Hematopoietic multipotent progenitor cell treated with erythropoietin and hydrocortisone succinate and interleukin-3 and kit ligand, for 17 days (in vitro differentiated cells): ENCODE data around the gene GTF2B.
"Not testable (repeated sequence)": the region's sequence is repeated elsewhere in the genome, so short reads cannot be mapped to it uniquely, and the experiment has no call there.

Experiments used
- DNase-seq: peaks from one replicate; pipeline ENCODE4 v3.0.0-alpha.2; 2015; ENCODE audit warnings: low spot score

The GTF2B gene

DNA sequence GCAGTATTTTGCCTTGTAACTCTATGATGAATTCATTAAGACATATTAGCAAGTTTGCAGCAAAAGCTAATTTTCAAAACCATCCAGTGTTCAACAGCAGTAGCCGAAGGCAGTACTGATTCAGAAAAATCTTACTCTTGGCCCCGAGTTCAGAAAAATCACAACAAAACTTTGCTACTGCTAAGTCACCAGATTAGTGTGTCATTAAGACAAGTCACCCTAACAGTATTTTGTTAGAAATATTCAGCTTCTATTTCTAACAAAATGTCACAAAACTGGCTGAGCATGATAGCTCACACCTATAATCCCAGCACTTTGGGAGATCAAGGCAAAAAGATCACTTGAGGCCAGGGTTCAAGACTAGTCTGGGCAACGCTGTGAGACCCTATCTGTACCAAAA, 8.2 kb downstream of the GTF2B start:
- no peak for DNase-seq

DNA sequence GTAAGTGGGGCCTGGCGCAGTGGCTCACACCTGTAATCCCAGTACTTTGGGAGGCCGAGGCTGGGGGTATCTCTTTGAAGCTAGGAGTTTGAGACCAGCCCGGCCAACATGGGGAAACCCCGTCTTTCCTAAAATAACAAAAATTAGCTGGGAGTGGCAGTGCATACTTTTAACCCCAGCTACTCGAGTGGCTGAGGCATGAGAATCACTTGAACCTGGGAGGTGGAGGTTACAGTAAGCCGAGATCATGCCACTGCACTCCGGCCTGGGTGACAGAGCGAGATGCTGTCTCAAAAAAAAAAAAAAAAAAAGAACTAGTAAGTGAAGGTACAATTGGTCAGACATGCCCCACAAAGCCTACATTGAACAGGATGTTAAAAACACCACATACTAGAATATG, 10.7 kb downstream of the GTF2B start:
- DNase-seq = not testable (repeated sequence)

DNA sequence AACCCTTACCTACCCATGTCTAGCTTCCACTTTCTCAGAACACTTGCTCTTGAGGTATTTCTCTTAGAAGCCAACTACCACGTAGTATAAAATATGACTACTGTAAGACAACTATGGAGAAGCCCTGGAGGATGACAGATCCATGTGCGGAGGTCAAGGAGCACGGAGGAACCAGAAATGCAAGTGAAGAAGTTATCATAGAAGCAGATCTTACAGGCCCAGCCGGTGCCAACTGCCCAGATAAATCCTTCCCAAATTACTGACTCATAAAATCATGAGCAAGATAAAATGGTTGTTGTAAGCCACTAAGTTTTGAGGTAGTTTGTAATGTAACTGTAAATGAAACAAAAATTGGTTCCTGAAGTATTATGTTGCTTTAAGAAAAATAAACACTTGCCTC, 12.6 kb downstream of the GTF2B start:
- peak; percentile 44 for DNase-seq

DNA sequence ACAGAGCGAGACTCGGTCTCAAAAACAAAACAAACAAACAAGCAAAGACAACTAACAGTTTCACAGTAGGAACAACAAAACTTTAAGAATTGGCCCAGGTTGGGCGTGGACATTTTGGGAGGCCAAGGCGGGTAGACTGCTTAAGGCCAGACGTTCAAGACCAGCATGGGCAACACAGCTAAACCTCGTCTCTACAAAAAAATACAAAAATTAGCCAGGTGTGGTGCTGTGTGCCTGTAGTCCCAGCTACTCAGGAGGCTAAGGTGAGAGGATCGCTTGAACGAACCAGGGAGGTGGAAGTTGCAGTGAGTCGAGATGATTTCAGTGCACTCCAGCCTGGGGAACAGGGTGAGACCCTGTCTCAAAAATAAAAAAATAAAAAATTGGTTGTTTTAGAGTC, 13.5 kb downstream of the GTF2B start:
- no peak for DNase-seq

DNA sequence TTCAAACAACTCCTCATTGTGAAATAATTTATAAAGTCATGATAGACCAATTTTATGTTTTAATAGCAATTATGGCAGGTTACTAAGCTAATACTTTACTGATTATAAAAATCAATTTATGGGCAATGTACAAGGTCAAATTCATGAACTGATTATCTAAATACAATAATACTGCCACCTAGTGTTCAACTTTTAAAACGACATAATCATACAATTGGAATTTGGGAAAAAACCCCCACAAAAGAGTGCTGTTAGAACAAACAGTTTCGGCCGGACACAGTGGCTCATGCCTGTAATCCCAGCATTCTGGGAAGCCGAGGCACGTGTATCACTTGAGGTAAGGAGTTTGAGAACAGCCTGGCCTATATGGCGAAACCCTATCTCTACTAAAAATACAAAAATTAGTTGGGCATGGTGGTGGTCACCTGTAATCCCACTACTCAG, 14.0 kb downstream of the GTF2B start:
- DNase-seq = peak; percentile 57

DNA sequence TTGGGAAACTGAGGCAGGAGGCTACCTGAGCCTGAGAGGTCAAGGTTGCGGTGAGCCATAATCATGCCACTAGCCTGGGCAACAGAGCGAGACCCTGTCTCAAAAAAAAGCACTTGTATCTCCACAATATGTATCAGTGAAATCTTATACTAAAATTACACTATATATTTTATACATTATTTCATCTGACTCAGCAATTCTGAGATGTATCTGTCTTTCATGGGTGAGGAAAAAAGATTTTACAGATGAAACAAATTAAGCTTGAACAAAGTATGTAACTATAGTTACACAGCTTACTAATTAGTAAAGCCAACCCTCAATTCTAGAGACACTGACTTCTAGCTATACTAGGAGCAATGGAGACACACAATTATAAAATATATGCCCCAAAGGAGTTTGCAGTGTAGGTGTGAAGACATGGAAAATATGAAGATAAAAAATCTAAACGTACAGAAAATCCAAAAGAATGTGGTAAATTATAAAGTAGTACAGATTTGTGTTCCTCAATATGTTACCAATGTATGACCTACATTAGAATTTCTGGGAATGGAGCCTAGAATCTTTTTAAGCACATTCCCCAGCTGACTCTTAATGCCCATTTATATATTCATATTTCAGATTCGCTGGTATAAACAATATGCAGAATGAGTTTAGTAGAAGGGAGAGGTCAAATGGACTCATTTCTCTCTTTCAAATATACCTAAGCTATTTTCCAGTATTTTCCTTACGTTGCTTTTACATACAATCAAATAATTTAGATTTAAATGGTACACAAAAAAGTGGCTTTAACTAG, 14.6 kb downstream of the GTF2B start:
- DNase-seq = no peak

DNA sequence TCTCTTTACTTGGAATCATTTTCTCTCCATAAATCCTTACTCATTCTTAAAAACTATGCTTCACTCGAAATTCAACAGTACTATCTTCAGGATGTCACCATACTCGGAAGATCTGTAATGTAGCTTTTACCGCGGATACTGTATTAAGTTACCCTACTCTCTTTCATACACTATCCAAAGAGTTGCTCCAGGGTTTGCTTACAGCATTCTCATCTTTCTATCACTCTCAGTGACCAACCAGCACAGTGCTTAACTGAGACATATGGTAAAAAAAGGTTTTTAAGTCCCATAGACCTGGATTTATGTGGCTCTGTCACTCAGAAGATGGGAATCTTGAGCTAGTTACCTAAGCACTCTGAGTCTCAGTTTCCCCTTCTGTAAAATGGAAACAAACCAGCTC, 15.8 kb downstream of the GTF2B start:
- no peak for DNase-seq

DNA sequence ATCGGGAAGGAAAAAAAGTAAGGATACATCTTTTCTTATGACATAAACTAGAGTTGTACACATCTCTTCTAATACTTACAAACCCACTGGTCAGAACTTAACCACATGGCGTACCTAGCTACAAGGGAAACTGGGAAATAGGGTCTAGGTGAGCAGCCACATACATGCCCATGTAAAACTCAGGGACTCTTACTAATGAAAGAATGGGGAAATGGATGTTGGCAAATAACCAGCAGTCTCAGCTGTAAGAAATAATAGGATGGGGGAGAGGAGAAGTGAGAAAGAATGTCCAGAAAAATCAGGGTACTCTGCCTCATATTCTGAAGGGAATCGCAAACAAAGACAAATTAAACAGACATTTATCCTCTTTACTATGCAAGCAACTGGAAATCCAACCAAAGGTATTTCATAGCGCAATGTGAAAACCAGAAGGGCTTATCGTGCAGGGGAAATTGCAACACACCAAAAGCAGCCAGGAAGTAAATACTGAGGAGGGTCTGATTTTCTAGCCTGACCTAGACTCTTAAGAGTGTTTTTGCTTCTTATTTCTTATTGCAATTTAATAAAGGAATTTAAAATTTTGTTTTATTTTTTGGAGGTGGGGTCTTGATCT, 17.5 kb downstream of the GTF2B start:
- no peak for DNase-seq

DNA sequence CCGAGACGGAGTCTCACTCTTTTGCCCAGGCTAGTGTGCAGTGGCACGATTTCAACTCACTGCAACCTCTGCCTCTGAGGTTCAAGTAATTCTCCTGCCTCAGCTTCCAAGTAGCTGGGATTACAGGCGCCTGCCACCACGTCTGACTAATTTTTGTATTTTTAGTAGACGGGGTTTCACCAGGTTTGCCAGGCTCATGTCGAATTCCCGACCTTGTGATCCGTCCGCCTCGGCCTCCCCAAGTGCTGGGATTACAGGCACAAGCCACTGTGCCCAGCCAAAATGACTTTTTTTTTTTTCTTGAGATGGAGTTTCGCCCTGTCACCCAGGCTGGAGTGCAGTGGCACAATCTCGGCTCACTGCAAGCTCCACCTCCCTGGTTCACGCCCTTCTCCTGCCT, 21.7 kb downstream of the GTF2B start:
- not testable (repeated sequence) for DNase-seq

DNA sequence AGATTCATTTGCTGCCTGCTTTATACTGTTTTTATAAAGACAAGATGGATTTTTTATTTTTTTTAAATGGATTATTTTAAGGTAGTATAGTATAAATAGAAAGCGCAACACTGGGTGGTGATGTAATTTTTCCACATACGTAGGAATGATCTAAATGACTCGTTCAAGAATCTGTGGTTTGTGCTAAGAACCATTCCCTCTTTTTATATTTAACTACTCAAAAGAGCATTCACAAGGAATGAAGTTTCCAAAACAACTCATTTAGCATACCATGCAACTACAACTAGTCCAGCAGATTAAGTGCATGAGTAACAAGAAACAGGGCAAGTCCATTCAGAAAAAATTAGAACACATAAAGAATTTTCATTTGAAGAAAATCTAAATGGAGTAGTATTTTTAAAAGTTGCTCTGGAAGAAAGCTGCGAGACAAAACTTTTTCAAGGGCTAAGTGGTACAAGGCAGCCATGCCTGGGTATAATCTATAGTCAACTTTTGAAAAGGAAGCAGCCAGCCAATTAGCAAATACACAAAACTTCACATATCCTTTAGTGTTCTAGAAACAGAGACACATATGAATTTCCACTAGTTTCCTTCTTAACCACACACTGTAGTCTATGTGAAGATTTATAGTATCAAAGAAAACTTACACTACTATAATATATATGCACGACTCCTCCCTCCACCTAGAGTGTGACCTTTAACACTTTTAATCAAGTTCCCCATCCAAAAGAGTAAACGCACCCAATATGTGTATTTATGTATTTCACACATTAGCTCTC, 23.4 kb downstream of the GTF2B start:
- no peak for DNase-seq

DNA sequence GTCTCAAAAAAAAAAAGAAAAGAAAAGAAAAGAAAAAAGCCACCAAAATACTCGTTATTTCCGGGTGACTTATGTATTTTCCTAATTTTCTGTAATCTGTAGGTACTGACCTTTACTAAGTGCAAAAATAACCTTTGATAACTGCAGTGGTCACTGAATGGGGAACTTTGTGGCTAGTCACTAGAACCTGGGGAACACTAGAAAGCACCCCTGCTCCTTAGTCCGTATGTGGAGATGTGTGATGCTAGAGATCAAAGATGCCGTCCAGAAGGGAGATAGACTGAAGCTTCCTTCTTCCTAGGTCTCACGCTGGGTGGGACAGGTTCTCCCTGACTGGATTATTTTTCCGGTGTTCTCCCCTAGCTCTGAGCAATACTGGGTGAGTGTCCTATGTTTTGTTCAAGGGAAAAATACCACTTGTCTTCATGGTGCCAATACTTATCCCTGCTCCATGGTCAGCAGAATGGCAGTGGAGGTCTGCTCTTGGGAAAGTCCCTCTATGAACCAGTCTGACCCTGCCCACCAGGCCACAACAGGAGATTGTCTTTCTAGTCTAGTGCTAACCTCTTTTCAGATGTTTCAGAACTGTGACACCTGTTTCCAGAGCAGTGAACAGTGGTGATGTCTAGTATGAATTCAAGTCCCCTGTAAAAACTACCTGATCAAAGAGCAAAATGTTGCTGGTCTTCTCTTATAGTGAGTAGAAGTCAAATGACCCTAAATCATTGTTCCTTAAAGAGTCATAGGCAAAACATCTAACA, 39.9 kb downstream of the GTF2B start:
- no peak for DNase-seq

DNA sequence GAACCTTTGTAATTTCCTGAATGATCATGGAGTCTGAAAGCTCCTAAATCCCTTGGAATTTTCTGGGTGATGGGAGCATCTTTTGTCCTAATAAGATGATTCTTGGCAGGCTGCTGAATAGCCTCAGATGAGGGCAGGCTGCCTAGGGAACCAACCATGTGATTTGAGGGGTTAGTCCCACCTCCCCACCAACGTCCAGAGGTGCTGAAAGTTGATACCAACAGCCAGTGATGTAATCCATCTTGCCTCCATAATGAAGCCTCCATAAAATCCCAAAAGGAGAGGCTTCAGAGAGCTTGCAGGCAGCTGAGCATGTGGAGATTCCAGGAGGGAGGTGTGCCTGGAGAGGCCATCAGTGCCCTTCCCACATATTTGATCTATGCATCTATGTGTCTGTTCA, 43.7 kb downstream of the GTF2B start:
- DNase-seq = no peak

DNA sequence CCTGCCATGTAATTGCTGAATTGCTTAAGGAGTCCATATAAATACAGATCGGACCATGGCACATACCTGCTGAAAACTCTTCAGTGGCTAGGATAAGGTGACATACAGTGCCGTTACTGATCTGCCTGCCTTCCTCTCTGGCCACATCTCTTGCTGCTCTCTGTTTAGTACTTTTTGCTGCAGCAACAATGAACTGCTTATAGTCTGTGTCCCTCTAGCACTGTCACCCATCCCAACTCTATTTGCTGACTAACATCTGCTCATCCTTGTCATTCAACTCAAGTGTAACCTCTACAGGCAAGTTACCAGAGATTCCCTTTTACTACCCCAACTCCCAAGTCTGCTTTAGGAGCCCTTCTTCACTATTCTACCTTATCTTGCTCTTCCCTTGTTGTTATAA, 65.6 kb downstream of the GTF2B start:
- DNase-seq = no peak

DNA sequence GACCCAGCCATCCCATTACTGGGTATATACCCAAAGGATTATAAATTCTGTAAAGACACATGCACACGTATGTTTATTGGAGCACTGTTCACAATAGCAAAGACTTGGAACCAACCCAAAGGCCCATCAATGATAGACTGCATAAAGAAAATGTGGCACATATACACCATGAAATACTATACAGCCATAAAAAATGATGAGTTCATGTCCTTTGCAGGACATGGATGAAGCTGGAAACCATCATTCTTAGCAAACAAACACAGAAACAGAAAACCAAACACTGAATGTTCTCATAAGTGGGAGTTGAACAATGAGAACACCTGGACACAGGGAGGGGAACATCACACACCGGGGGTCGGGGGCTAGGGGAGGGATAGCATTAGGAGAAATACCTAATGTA, 71.7 kb downstream of the GTF2B start:
- not testable (repeated sequence) for DNase-seq

DNA sequence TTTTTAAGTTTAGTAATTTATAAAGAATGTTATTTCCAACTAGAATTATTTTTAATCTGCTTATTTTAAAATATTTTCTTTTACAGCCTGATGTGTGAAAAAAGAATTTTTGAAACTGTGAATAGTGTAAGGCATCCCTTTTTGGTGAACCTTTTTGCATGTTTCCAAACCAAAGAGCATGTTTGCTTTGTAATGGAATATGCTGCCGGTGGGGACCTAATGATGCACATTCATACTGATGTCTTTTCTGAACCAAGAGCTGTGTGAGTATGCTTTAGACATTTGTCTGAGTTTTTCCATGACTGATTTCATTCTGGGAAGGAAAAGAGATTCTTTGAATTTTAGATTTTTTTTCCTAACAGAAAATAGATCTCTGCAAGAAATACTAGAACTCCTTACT, 77.9 kb downstream of the GTF2B start:
- DNase-seq = no peak

DNA sequence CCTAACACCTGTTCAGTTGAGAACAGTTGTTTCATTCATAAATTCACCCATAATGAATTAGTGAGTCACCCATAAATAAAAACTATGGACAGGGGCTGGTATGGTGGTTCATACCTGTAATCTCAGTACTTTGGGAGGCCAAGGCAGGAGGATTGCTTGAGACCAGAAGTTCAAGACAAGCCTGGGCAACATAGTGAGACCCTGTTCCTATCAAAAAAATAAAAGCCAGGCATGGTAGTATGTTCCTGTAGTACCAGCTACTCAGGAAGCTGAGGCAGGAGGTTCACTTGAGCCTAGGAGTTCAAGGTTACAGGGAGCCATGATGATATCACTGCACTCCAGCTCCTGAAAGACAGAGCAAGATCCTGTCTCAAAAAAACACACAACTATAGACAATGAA, 79.0 kb downstream of the GTF2B start:
- no peak for DNase-seq

DNA sequence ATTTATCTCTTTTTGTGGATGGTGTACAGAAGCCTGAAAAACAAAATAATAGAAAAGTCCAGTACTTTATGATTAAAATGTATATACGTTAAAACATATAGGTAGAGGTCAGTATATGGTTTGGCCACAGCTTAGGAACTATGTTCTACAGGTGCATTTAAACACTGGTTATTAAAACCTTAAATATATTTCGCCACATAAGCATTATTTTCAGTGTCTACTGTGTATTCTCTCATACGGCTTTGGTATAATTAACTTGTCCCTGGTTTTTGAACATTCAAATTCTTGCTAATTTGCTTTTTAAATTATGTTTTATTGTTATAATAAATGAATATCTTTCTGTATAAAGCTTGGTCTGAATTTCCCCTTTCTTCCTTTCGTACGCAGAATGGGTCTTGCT, 87.9 kb downstream of the GTF2B start:
- DNase-seq = no peak

DNA sequence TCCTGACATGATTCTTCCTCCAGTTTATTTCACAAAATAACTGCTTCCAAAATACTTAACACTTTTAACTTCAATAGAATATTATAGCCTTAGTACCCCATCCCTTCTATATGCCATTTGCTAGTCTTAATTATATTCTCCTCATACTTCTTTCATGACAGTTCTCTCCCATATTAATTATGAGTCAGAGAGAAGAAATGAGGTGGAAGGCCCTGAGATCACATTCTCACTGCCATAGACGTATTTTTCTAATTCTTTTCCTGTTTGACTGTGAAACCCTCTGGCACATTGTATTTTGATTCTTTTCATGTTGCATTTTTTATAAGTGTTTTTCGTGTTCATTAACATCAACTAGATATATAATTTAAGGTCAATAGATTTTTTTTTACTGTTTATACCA, 88.4 kb downstream of the GTF2B start:
- no peak for DNase-seq
